Ascending aorta (tissue), 2 donors: ENCODE data around the gene ARHGEF7. TPM values are rescaled to one million over a fixed set of nuclear protein-coding genes. Genes with fewer than 3 reads are reported as not detected.

ENCODE experiments used
- DNase-seq, 2 donors: peaks; one replicate each; pipeline ENCODE4 v3.0.0-alpha.2; 2019; ENCODE audit warnings: low spot score in 2 of 2
- H3K27ac ChIP-seq, 2 donors: fragments of 200-600 bp; sonication (generic); one replicate each; pipeline ENCODE4 v1.5.1; 2016 to 2017; ENCODE audit warnings: mild to moderate bottlenecking in 1 of 2
- H3K27me3 ChIP-seq: fragments of 200-600 bp; sonication (generic); one replicate; pipeline ENCODE4 v1.5.1; 2017
- H3K36me3 ChIP-seq, 2 donors: fragments of 200-600 bp; sonication (generic); one replicate each; pipeline ENCODE4 v1.5.1; 2016
- H3K4me1 ChIP-seq, 2 donors: fragments of 200-600 bp; sonication (generic); one replicate each; pipeline ENCODE4 v1.5.1; 2016 to 2017; ENCODE audit warnings: mild to moderate bottlenecking in 1 of 2
- H3K4me3 ChIP-seq, 2 donors: fragments of 200-600 bp; sonication (generic); one replicate each; pipeline ENCODE4 v1.5.1; 2016 to 2017; ENCODE audit warnings: mild to moderate bottlenecking in 1 of 2
- H3K9me3 ChIP-seq, 2 donors: fragments of 200-600 bp; sonication (generic); one replicate each; pipeline ENCODE4 v1.5.1; 2016
- intact Hi-C: fragments of 100-400 bp; cut with DNase I; formaldehyde crosslinking; loops from one replicate; pipeline ENCODE4 v1.15.1; 2023
- total RNA-seq: library from RNA; depleted of rRNA; stranded (reverse); fragments of >200 nt; gene quantifications from one replicate; pipeline ENCODE4 v1.1.0, GENCODE V29; 2016
- TF ChIP-seq, protein P1 (sequence below), 3 experiments: fragments of 200-600 bp in 2 of 3; fragments of 450-650 bp in 1 of 3; sonication (generic) in 2 of 3; IDR thresholded peaks; one replicate each; pipeline ENCODE4 v1.5.1; 2016 to 2019; ENCODE audit warnings: antibody characterized with exemption in 3 of 3, mild to moderate bottlenecking in 1 of 3, moderate library complexity in 1 of 3

Gene ARHGEF7
- total RNA-seq, 1 donor from 2014 or later: 32.2 TPM

DNA sequence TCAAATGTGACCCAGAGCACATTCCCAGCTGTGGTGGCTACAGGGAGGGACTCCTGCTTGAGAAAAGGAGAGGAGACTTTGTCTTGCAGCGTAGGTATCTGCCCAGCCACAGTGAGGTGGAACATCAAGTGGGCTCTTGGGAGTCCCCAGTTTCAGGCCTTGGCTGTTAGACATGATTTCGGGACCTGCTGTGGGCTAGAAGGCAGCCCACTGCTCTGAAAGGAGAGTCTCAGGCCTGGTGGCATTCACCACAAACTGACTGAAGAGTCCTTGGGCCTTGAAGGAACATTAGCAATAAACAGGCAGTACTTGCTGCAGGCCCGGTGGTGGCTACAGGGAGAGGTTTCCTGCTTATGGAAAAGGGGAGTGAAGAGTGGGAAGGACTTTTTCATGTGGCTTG lies 143.5 kb downstream of the ARHGEF7 start:
- Histone ChIP-seq H3K27me3 (no peaks in the 10 kb centered on the region), H3K4me1 (no peaks in the 10 kb centered on the region), H3K4me3 (no peak overlapping the region), H3K27ac (no peak overlapping the region), H3K9me3 (no peaks in the 10 kb centered on the region), H3K36me3 (peaks cover 18 to 43% of the 10 kb centered on the region in 2 donors)
- DNase-seq: no peak
- TF ChIP-seq, protein P1, sequence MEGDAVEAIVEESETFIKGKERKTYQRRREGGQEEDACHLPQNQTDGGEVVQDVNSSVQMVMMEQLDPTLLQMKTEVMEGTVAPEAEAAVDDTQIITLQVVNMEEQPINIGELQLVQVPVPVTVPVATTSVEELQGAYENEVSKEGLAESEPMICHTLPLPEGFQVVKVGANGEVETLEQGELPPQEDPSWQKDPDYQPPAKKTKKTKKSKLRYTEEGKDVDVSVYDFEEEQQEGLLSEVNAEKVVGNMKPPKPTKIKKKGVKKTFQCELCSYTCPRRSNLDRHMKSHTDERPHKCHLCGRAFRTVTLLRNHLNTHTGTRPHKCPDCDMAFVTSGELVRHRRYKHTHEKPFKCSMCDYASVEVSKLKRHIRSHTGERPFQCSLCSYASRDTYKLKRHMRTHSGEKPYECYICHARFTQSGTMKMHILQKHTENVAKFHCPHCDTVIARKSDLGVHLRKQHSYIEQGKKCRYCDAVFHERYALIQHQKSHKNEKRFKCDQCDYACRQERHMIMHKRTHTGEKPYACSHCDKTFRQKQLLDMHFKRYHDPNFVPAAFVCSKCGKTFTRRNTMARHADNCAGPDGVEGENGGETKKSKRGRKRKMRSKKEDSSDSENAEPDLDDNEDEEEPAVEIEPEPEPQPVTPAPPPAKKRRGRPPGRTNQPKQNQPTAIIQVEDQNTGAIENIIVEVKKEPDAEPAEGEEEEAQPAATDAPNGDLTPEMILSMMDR (IDR thresholded peaks at IDR 0.05): no peak
- intact Hi-C loops: no loop called here

GRCh38 chr13:111259058-111259457 lies 143.9 kb downstream of the ARHGEF7 start:
- H3K36me3 ChIP-seq: peaks cover 18 to 39% of the 10 kb centered on the region in 2 donors
- no peak overlapping the region for H3K27ac ChIP-seq
- no peak for DNase-seq
- H3K4me3 ChIP-seq: no peak overlapping the region
- H3K27me3 ChIP-seq: no peaks in the 10 kb centered on the region
- TF ChIP-seq, protein P1 (IDR thresholded peaks at IDR 0.05): no peak
- intact Hi-C loops: no loop called here
- H3K9me3 ChIP-seq: no peaks in the 10 kb centered on the region
- no peaks in the 10 kb centered on the region for H3K4me1 ChIP-seq

DNA sequence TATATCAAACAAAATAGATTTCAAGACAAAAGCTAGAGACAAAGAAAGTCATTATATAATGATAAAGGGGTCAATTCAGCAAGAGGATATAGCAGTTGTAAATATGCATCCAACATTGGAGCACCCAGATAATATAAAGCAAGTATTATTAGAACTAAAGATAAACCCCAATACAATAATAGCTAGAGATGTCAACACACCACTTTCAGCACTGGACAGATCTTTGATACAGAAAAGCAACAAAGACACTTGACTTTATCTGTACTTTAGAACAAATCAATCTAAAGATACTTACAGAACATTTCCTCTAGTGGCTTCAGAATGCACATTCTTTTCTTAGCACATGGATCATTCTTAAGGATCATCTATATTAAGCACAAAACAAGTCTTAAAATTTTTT lies 146.2 kb downstream of the ARHGEF7 start:
- intact Hi-C loops: no loop called here
- DNase-seq: no peak
- H3K36me3 ChIP-seq: peaks cover 15 to 37% of the 10 kb centered on the region in 2 donors
- H3K4me3 ChIP-seq: no peak overlapping the region
- TF ChIP-seq, protein P1 (IDR thresholded peaks at IDR 0.05): no peak
- no peaks in the 10 kb centered on the region for H3K4me1 ChIP-seq
- no peak overlapping the region for H3K27ac ChIP-seq
- H3K9me3 ChIP-seq: no peaks in the 10 kb centered on the region
- no peaks in the 10 kb centered on the region for H3K27me3 ChIP-seq

GRCh38 chr13:111262281-111262680 lies 147.2 kb downstream of the ARHGEF7 start:
- no peak for DNase-seq
- H3K4me1 ChIP-seq: no peaks in the 10 kb centered on the region
- no peak overlapping the region for H3K4me3 ChIP-seq
- H3K9me3 ChIP-seq: no peaks in the 10 kb centered on the region
- intact Hi-C loops: no loop called here
- TF ChIP-seq, protein P1 (IDR thresholded peaks at IDR 0.05): no peak
- peaks cover 15 to 43% of the 10 kb centered on the region in 2 donors for H3K36me3 ChIP-seq
- H3K27ac ChIP-seq: no peak overlapping the region
- no peaks in the 10 kb centered on the region for H3K27me3 ChIP-seq

DNA sequence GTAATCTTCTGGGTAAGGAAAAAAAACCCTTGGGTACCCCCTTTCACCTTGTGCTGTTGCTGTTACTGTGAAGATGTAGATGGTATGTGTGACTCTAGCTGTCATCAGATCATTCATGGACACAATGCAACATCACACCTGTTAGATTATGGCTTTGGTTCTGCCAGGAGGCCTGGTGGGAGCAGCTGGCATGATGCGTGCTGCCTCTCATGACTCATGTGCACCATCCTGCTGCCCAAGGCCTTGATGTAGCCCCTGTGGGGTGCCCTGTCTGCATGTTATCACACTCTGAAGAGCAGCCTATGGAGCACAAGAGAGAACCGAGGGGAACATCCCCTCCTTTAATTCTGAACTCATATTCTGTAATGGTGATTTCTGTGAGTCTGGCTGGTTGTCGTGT lies 147.6 kb downstream of the ARHGEF7 start:
- Histone ChIP-seq H3K4me1 (no peaks in the 10 kb centered on the region), H3K9me3 (no peaks in the 10 kb centered on the region), H3K27me3 (no peaks in the 10 kb centered on the region), H3K27ac (no peak overlapping the region), H3K36me3 (peaks cover 12 to 43% of the 10 kb centered on the region in 2 donors), H3K4me3 (no peak overlapping the region)
- TF ChIP-seq, protein P1 (IDR thresholded peaks at IDR 0.05): no peak
- DNase-seq: peak in 1 of 2 donors; percentile 37
- intact Hi-C loops: no loop called here

DNA sequence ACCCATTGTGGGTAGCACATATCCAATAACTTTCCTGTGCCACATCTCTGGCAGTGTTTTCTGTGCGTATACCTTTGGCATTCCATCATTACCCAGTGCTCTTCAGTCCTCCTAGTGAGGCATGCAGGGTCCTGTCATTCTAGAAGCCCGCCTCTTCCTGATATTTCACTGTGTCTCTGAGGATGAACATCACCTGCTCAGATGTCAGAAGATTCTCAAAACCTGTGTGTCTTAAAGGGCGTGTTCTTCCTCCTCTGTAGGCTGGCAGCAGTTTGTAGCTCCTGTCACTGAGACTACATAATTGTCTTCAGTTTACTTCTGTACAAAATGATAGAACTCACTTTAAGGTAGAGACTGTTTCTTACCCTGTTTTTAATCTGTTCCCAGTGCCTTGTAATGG lies 148.5 kb downstream of the ARHGEF7 start:
- no peak for DNase-seq
- Histone ChIP-seq H3K27me3 (no peaks in the 10 kb centered on the region), H3K27ac (no peak overlapping the region), H3K9me3 (no peaks in the 10 kb centered on the region), H3K4me3 (no peak overlapping the region), H3K4me1 (no peaks in the 10 kb centered on the region), H3K36me3 (peaks cover 8 to 43% of the 10 kb centered on the region in 2 donors)
- TF ChIP-seq, protein P1 (IDR thresholded peaks at IDR 0.05): no peak
- intact Hi-C loops: no loop called here
